Hematopoietic multipotent progenitor cell treated with erythropoietin and hydrocortisone succinate and interleukin-3 and kit ligand, for 17 days (in vitro differentiated cells): ENCODE data around the gene NSUN6.

Source experiments
- DNase-seq: peaks from one replicate; pipeline ENCODE4 v3.0.0-alpha.2; 2015; ENCODE audit warnings: low spot score

NSUN6 gene

DNA sequence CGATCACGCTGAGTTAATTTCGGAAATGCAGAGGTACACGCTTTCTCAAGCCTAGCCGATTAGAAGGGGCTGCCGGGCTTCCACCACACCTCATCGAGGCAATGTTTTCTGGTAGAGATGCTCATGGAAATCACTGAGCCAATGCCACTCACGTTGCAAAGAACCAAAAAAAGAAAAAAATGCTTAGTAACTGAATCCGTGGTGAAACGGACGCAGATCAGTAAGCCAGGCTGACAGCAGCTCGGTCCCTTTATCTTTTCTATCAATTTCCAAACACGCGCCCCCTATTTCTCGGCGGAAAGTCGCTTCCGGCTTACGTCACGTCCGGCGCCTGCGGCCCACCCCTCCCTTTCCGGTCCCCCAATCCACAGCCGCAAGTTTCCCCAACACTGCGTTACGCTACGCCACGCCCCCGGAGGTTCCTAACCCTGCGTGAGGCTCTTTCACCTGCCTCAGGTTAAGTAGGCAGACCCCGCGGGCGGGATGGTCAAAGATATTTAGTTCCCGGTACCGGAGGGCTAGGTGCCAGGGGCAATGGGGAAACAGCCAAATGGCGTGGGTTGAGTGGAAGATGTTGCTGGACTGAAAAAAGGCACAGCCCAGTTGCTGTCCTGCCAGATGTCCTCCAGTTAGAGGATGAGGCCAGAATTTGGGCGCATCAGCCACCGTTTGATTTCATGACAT is at the start of gene NSUN6:
Gene NSUN6 (minus strand): TSS at position 264 of the 684 bp plus-strand sequence. CDS start 384 bp downstream, outside the sequence.
- DNase-seq, result peak; percentile 96

GRCh38 chr10:18699849-18700840 is 48.8 kb upstream of the NSUN6 start:
- DNase-seq, result no peak

- DNase-seq, result no peak
Observed at GRCh38 chr10:18690541-18690940, 39.2 kb upstream of the NSUN6 start.

GRCh38 chr10:18689498-18689897 is 38.1 kb upstream of the NSUN6 start:
- no peak for DNase-seq

DNA sequence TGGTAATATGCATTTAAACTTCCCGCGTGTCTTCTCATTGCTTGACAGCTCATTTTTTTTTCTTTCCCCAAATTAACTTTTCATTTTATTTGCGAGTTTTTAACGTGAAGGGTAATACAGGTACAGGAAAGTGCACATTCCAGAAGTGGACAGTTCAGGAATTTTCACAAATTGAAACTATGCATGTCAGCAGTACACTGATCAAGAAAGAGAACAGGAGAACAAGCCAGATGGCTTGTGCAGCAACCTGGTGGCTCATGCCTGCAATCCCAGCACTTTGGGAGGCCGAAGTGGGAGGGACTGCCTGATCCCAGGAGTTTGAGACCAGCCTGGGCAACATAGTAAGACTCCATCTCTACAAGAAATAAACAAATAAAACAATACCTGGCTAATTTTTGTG is 36.3 kb upstream of the NSUN6 start:
- DNase-seq, result no peak

DNA sequence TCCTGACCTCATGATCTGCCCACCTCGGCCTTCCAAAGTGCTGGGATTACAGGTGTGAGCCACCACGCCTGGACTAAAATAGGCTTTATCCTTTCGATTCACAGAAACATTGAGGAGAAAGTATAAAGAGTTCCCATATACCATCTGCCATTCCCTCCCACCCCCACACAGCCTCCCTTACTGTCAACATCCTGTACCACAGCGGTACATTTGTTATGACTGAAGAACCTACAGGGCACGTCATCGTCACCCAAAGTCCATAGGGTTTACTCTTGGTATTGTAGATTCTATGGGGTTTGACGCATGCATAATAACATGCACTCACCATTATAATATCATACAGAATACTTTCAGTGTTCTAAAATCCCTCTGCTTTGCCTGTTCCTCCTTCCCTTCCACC is 35.8 kb upstream of the NSUN6 start:
- no peak for DNase-seq

DNA sequence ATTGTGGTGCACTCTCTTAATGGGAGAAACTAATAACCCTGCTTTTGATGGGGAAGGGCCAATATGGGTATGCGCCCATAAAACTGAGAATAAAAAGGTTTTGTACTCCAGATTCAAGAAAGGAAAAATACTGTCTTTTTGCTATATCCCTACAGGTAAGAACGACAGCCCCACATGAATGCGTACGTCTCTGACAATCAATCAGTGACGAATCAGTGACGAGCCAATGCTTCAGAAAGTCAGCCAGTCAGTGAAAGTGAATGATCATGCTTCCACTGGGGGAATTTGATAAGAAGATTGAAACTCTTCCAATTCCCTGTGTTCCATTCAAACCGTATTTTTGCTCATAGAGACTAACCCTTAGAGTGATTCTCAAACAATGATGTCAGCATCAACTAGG is 34.2 kb upstream of the NSUN6 start:
- no peak for DNase-seq

GRCh38 chr10:18684953-18685352 is 33.6 kb upstream of the NSUN6 start:
- no peak for DNase-seq

GRCh38 chr10:18684416-18684815 is 33.0 kb upstream of the NSUN6 start:
- DNase-seq, result no peak

DNA sequence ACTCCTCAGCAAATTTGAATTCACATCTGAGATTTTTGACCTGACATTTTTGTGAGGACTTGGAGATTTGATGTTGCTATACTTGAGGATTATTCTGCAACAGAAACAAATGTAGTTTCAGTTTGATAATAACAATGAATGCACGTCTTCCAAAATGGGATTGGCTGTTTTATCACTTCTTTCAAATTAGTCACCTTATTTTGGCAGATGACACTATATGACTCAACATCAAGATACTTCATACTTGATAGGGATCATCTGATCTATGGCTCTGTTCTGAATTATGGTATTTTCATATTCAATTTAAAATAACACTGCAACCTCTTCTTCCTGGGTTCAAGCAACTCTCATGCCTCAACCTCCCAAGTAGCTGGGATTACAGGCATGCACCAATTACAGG is 32.0 kb upstream of the NSUN6 start:
- DNase-seq, result no peak

GRCh38 chr10:18681971-18682411 is 30.6 kb upstream of the NSUN6 start:
- DNase-seq, result no peak

GRCh38 chr10:18681366-18681765 is 30.0 kb upstream of the NSUN6 start:
- DNase-seq, result no peak

GRCh38 chr10:18680754-18681153 is 29.4 kb upstream of the NSUN6 start:
- DNase-seq, result no peak

GRCh38 chr10:18675086-18675801 is 23.9 kb upstream of the NSUN6 start:
- no peak for DNase-seq

- DNase-seq, result no peak
Observed at GRCh38 chr10:18668026-18668425, 16.6 kb upstream of the NSUN6 start.

DNA sequence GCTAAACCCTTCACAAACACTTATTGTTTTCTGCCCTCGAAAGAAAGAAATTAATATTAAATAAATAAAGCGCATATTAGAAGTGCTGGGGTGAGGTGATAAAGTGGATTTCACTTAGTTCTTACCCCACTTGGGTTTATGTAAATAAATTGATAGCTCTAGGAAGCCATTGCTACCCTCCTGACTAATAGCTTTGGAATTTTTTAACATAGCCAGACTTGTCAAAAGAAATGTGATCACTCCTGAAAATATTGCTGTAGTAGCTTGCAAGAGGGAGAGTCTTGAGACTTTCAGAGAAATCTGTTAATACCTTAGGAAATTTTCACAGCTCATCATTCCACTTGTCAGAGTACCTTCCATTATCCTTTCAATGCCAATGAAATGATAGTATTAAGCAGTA is 15.4 kb upstream of the NSUN6 start:
- no peak for DNase-seq

DNA sequence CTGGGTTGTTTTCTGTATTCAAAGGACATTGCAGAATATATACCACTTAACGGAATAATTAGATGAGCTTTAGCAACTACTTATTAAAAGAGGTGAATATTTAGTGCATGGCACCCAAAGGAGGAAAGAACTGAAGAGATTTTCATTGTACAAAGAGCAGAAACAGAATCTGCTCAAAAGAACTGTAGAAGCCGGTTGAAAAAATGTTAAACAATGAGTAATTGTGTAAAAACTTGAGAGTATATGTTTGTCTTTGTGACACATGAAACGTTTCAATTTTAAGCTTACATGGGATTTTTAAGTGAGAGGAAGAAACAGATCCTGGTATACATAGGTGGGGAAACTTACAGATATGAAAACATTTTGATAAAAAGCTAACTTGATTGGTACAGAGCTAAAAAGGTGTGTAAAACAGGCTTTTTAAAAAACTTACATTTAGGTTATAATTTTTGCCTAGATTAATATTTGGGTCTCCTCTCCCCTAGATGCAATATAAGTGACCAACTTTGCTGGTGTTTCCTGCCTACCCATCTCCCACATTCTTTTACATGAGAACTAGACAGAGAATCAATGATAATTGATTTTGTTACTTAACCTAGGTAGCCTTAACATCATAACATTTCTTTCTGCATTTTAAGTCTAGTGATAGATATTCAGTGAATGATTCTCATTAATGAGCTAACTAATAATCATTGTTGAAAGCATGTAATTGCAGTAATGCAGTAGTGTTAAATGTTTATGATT is 14.6 kb upstream of the NSUN6 start:
- DNase-seq, result no peak

GRCh38 chr10:18664841-18665478 is 13.6 kb upstream of the NSUN6 start:
- DNase-seq, result peak; percentile 46

DNA sequence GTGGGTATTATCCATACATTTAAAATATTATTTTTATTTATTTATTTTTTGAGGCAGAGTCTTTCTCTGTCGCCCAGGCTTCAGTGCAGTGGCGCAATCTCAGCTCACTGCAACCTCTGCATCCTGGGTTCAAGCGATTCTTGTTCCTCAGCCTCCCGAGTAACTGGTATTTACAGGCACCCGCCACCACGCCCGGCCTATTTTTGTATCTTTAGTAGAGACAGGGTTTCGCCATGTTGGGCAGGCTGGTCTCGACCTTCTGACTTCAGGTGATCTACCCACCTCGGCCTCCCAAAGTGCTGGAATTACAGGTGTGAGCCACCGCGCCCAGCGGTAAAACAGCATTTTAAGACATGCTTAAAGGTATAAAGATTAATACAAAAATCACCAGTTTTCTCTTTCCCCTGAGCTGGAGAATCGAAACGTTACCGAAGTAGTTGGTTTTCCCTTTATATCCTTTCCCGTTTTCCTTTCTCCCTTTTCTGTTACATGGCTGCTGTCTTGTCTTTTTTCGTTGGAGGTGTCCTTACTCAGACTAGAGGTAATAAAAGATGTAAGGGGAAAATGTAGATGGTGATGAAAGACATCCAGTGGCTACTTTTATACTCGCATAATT is 9.5 kb upstream of the NSUN6 start:
- DNase-seq, result no peak

DNA sequence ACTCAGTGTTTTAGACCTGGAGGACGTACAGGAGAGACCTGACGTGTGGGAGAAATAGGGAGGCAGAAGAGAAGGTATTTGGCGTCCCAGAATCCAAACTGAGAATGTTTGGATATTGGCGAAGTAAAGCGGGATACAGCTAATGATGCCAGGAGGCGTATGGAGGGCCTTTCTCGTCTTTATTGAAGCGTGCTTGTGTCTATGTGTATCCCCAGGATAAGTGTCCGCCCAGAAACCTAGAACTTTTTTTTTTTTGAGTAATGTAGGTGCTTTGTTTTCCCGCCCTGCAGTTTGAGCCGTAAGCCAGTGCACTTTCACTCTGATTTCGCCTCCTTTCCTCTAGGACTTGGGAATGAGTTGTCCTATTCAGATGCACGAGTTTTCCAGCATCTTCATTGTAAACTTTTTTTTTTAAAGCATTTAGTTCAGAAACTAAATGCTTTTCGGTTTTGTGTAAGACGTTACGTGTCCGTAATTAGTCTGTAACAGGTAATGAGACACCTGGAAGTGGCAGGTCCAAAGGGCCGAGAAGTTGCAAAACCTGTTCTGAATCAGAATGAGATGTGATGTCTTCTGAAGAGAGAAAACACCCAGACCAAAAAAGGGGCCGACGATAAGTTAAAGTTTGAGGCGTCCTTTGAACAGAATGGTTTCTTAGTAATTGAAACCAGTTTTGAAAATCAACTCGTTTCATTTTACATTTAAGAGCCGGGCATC is 8.6 kb upstream of the NSUN6 start:
- peak; percentile 28 for DNase-seq
